Dendritic cell treated with granulocyte-macrophage colony-stimulating factor and Interleukin-4, amounts not matched to agents 40 ng/mL and 50 ng/mL, for 4 days (primary cell): ENCODE data around the gene PLA2G15.

Experiments used
- H3K27ac Mint-ChIP-seq: one replicate; pipeline ENCODE4 v1.8.0; 2022; ENCODE audit warnings: mild to moderate bottlenecking, mixed read lengths
- H3K27me3 Mint-ChIP-seq: one replicate; pipeline ENCODE4 v1.8.0; 2022; ENCODE audit warnings: mild to moderate bottlenecking, mixed read lengths
- H3K36me3 Mint-ChIP-seq: one replicate; pipeline ENCODE4 v1.8.0; 2022; ENCODE audit warnings: low read depth, mixed read lengths
- H3K4me1 Mint-ChIP-seq: one replicate; pipeline ENCODE4 v1.8.0; 2022; ENCODE audit warnings: low read depth, mixed read lengths
- H3K4me3 Mint-ChIP-seq: one replicate; pipeline ENCODE4 v1.8.0; 2022; ENCODE audit warnings: mild to moderate bottlenecking, moderate library complexity, mixed read lengths
- H3K9me3 Mint-ChIP-seq: one replicate; pipeline ENCODE4 v1.8.0; 2022; ENCODE audit warnings: mixed read lengths
- intact Hi-C: fragments of 100-400 bp; cut with micrococcal nuclease; formaldehyde crosslinking; loops from one replicate; pipeline ENCODE4 v1.15.0; 2022

The PLA2G15 gene

DNA sequence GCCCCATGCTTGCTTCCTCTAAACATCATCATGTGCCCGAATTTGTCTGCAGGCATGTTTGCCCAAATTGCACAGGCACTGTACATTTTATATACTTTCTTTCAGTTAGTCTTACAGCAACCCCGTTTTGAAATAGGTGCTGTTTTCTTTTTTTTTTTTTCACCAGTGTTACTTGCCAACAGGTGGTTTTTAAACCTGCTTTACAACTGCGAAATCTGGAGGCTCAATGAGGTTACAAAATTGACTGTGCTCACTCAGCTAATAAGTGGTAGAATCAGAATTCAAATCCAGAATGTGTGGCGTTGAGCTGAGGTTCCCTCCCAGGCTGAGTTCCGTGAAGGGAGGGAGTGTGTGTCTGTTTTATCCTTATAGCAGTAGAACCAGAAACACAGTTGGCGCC is 5.8 kb downstream of the PLA2G15 start:
- Mint-ChIP-seq H3K9me3 (no peaks in the 10 kb centered on the region), H3K4me3 (no peak overlapping the region)

DNA sequence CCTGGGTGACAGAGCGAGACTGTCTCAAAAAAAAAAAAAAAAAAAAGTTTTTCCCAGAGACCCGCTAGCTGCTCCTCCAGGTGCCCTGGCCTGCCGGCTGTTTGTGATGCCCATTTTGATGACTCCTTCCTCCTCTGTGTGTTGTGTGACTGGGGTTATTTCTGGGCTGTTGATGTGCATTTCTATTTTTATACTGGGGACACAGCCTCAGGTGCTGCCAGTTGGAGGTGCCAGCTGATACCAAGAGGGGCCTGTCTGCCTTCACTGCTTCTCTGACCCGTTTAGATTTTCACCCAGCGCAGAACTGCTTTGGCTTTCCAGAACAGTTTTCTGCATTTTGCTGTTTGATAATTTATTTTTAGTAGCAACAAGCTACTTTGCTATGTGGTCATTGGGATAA is 6.7 kb downstream of the PLA2G15 start:
- Mint-ChIP-seq H3K27me3 (no peaks in the 10 kb centered on the region), H3K4me3 (no peak overlapping the region), H3K36me3 (peaks cover 86% of the 10 kb centered on the region), H3K9me3 (no peaks in the 10 kb centered on the region), H3K27ac (no peak overlapping the region), H3K4me1 (peaks cover 47% of the 10 kb centered on the region)
- intact Hi-C loops: no loop called here

More for the DNA sequence above, 5.8 kb downstream of the PLA2G15 start:
- no peak overlapping the region for H3K27ac Mint-ChIP-seq
- intact Hi-C loops: no loop called here
- H3K36me3 Mint-ChIP-seq: peaks cover 77% of the 10 kb centered on the region
- peaks cover 51% of the 10 kb centered on the region for H3K4me1 Mint-ChIP-seq
- no peaks in the 10 kb centered on the region for H3K27me3 Mint-ChIP-seq

DNA sequence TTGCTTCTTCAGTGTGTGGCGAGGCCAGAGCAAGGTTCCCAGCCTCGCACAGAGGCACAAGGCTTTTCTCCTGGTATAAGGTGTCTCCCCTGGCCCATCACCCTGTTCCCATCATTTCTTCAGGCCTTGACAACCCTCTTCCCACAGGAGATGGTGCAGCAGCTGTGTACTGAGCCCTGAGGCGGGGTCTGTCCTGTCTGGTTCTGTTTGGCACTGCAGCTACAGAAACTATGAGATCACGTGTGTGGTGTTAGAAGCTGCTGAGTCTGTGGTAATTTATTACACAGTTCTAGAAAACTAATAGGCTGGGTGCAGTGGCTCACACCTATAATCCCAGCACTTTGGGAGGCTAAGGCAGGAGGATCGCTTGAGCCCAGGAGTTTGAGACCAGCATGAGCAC is 7.2 kb downstream of the PLA2G15 start:
- Mint-ChIP-seq H3K4me1 (peaks cover 45% of the 10 kb centered on the region), H3K9me3 (no peaks in the 10 kb centered on the region), H3K27ac (no peak overlapping the region), H3K36me3 (peaks cover 90% of the 10 kb centered on the region), H3K27me3 (no peaks in the 10 kb centered on the region), H3K4me3 (no peak overlapping the region)
- intact Hi-C loops: no loop called here

DNA sequence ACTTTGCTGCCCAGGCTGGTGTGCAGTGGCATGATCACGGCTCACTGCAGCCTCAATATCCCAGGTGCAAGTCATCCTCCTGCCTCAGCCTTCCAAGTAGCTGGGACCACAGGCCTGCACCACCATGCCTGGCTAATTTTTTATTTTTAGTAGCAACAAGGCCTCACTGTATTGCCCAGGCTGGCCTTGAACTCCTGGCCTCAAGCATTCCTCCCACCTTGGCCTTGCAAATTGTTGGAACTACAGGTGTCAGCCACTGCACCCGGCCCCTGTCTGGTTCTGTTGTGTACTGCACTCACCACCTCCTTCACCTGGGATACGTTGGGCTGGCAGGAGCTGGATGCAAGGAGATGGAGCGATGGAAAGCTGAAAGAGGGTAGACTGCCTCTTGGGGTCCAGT is 8.5 kb downstream of the PLA2G15 start:
- H3K36me3 Mint-ChIP-seq: peaks cover 99% of the 10 kb centered on the region
- no peaks in the 10 kb centered on the region for H3K27me3 Mint-ChIP-seq
- peak overlapping the region; percentile 18 for H3K27ac Mint-ChIP-seq
- peaks cover 45% of the 10 kb centered on the region for H3K4me1 Mint-ChIP-seq
- H3K4me3 Mint-ChIP-seq: no peak overlapping the region
- intact Hi-C loops: no loop called here
- no peaks in the 10 kb centered on the region for H3K9me3 Mint-ChIP-seq

DNA sequence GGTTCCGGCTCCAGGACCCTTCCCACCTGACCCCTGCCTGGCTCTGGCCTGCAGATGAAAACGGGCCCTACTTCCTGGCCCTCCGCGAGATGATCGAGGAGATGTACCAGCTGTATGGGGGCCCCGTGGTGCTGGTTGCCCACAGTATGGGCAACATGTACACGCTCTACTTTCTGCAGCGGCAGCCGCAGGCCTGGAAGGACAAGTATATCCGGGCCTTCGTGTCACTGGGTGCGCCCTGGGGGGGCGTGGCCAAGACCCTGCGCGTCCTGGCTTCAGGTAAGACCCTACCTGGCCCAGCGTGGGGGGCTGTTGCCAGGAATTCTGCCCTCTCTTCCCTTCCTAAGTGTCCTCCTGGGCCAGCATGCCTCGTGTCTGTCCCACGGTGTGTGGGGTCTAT is 10.5 kb downstream of the PLA2G15 start:
- Mint-ChIP-seq H3K27me3 (no peaks in the 10 kb centered on the region), H3K9me3 (no peaks in the 10 kb centered on the region), H3K36me3 (peaks cover 99% of the 10 kb centered on the region), H3K27ac (peak overlapping the region; percentile 55), H3K4me1 (peaks cover 46% of the 10 kb centered on the region), H3K4me3 (no peak overlapping the region)
- intact Hi-C loops: loop anchor here (2.0 kb wide), 1 partner anchor 55 kb away; the partner anchor contains the start of genes PRMT7 and SLC7A6OS

DNA sequence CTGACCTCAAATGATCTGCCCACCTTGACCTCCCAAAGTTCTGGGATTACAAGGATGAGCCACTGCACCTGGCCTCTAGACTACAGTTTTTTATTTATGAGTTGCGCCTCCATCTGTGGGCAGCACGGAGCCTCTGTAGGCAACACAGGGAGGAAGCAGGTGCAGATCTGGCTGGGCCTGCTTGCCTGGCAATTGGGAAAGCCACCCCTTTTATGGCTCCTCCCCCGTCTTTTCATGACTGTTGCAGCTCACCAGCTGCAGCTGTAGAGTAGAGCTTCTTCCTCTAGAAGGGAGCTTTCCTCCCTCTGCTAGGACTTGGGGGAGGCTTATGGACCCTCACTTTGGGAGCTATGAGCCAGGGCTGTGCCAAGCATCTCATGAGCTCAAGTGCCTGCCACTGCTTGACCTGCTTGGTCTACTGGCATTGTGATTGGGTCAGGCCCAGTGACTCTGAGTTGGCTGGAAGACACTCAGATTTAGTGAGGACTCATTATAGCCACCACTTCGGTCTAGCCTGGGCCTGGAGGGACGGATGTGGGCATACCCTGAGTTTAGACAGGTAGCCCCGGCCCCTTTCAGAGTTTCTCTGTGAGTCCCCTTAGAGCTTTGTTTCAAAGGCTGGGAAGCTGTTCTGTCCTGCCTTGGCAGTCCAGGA is 12.2 kb downstream of the PLA2G15 start:
- no peaks in the 10 kb centered on the region for H3K27me3 Mint-ChIP-seq
- H3K4me3 Mint-ChIP-seq: peak overlapping the region; percentile 32
- H3K27ac Mint-ChIP-seq: peak overlapping the region; percentile 81
- intact Hi-C loops: loop anchor here (1.0 to 2.0 kb wide), 2 partner anchors 10 to 53 kb away; partner anchors contain the start of genes PRMT7 and SLC7A6OS
- peaks cover 90% of the 10 kb centered on the region for H3K36me3 Mint-ChIP-seq
- no peaks in the 10 kb centered on the region for H3K9me3 Mint-ChIP-seq
- H3K4me1 Mint-ChIP-seq: peaks cover 39% of the 10 kb centered on the region

DNA sequence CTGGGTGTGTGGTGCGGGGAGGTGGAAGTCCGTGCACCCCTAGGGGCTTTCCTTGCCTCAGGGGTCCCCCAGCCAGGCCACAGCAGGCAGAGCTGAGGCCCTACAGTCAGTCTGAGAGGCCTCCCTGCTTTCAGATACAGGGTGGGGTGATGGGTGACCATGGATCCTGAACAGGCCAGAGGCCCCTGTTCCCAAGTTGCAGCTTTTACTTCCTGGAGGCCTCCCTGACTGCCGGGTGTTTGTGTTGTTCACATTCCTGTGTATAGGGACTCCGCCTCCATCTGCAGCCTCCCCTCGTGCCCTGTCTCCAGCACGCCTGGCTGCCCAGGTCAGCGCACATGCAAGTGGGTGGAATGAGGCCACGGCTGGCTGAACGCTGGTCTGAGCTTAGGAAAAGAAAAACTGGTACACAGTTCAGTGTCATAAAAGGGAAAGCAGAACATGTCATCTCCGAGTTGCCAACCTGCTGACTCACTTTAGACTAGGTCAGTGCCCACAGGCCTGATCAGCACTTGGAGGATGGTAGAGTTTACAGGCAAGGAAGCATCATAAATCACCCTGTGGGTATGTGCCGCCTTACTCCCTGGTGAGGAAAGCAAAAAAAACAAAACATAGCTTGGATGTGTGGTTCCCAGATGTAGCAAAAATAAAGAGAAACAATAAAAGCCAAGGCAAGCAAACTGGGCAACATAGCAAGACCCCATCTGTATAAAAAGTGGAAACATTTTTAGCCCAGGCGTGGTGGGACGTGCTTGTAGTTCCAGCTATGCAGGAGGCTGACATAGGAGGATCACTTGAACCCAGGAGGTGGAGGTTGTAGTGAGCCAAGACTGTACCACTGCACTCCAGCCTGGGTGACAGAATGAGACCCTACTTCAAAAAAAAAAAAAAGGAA is 13.0 kb downstream of the PLA2G15 start:
- Mint-ChIP-seq H3K9me3 (no peaks in the 10 kb centered on the region), H3K27ac (peak overlapping the region; percentile 81), H3K27me3 (no peaks in the 10 kb centered on the region), H3K4me3 (peak overlapping the region; percentile 32), H3K36me3 (peaks cover 83% of the 10 kb centered on the region), H3K4me1 (peaks cover 40% of the 10 kb centered on the region)
- intact Hi-C loops: loop anchor here (1.0 to 2.0 kb wide), 2 partner anchors 11 to 53 kb away; partner anchors contain the start of genes PRMT7 and SLC7A6OS

DNA sequence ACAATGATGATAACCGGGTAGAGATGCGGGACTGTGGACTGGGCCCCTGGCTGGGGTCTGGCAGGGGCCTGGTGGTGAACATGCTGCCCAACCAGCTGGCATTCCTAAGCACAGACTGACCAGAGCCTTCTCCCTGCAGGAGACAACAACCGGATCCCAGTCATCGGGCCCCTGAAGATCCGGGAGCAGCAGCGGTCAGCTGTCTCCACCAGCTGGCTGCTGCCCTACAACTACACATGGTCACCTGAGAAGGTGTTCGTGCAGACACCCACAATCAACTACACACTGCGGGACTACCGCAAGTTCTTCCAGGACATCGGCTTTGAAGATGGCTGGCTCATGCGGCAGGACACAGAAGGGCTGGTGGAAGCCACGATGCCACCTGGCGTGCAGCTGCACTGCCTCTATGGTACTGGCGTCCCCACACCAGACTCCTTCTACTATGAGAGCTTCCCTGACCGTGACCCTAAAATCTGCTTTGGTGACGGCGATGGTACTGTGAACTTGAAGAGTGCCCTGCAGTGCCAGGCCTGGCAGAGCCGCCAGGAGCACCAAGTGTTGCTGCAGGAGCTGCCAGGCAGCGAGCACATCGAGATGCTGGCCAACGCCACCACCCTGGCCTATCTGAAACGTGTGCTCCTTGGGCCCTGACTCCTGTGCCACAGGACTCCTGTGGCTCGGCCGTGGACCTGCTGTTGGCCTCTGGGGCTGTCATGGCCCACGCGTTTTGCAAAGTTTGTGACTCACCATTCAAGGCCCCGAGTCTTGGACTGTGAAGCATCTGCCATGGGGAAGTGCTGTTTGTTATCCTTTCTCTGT is 14.0 kb downstream of the PLA2G15 start:
- Mint-ChIP-seq H3K9me3 (no peaks in the 10 kb centered on the region), H3K36me3 (peaks cover 78% of the 10 kb centered on the region), H3K27me3 (no peaks in the 10 kb centered on the region), H3K4me3 (no peak overlapping the region), H3K27ac (peak overlapping the region; percentile 81), H3K4me1 (peaks cover 50% of the 10 kb centered on the region)
- intact Hi-C loops: no loop called here

DNA sequence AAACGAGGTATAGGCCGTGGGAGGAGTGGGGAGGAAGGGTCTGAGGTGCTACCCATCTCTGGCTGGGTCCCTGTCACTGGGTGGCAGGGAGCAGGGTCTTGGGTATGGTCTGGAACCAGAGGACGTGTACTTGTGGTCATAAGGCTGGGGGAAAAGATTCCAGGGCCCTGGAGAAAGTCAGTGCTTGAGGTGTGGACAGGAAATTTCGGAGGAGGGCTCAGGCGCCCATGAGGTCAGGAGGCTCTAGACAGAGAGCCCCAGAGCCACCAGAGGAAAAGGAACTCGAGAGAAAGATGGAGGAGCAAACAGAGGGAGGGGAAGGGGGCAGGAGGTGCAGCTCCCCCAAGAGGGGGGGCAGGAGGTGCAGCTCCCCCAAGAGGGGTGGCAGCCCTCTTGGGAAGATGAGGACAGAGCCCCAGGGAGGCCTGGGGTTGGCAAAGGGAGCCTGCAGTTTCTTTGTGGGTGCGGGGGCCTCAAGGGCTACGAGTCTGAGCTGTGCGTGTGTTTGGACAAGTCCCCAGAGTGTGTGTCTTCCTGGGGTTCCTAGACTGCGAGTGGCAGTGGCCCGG is 18.5 kb downstream of the PLA2G15 start:
- peaks cover 57% of the 10 kb centered on the region for H3K36me3 Mint-ChIP-seq
- H3K4me3 Mint-ChIP-seq: peak overlapping the region; percentile 93

DNA sequence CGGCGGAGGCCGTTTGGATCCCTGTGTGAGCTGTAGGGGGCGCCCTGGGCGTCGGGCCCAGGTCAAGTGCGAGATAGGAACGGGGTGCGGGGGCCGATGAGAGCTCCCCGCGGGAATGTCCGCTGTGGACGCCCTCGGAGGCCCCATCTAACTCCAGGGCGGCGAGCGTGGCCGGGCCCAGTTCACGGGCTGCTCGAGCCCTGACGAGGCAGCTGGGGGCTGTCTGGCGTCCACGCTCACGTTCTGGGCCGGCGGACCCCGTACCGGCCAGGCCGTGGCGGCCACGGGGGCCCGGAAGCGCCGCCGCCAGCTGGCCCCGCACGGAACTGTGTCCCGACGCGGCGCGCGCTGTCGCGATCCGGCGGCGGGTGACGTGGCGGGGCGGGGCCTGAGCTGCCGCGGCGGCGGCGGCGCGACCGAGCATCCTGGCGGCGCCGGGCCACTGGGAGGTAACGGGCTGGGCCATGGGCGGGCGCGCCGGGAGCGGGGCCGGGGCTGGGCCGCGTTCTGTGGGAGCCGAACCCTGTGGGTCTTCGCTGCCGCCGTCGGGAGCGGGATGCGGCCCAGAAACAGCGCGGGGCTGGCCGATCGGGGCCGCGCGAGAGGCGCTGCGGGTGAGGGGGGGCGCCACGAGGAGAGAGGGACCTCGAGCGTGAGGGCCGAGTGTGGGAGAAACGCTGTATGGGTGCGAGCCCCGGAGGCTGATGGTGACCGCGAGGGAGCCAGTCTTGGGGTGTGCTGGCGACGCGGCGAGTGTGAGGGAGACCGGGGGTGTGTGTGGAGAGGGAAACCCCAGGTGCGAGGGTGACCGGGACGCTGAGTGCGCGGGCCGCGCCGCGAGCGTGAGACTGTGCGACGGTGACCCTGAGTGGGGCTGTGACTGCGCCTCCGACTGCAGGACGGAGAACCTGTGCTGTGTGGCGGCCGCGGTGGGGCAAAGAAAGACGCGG is 19.2 kb downstream of the PLA2G15 start, which contains the start of gene SLC7A6:
Gene SLC7A6 (plus strand): TSS at position 399 of the 950 bp plus-strand sequence. CDS start 10,201 bp downstream, outside the sequence.
- Mint-ChIP-seq H3K9me3 (no peaks in the 10 kb centered on the region), H3K27ac (peak within 1 kb of the TSS; percentile 92), H3K4me3 (peak within 1 kb of the TSS; percentile 93), H3K27me3 (no peaks in the 10 kb centered on the region), H3K4me1 (peaks cover 41% of the 10 kb centered on the region), H3K36me3 (peaks cover 57% of the 10 kb centered on the region)
- intact Hi-C loops: loop anchor here (1.0 to 10.0 kb wide), 2 partner anchors 46 to 250 kb away; partner anchors contain the start of gene SLC7A6OS

More for the DNA sequence above, 18.5 kb downstream of the PLA2G15 start:
- Mint-ChIP-seq H3K27ac (peak overlapping the region; percentile 92), H3K27me3 (no peaks in the 10 kb centered on the region), H3K4me1 (peaks cover 49% of the 10 kb centered on the region), H3K9me3 (no peaks in the 10 kb centered on the region)
- intact Hi-C loops: loop anchor here (10.0 kb wide), 1 partner anchor 251 kb away; no protein-coding TSS in a partner anchor

DNA sequence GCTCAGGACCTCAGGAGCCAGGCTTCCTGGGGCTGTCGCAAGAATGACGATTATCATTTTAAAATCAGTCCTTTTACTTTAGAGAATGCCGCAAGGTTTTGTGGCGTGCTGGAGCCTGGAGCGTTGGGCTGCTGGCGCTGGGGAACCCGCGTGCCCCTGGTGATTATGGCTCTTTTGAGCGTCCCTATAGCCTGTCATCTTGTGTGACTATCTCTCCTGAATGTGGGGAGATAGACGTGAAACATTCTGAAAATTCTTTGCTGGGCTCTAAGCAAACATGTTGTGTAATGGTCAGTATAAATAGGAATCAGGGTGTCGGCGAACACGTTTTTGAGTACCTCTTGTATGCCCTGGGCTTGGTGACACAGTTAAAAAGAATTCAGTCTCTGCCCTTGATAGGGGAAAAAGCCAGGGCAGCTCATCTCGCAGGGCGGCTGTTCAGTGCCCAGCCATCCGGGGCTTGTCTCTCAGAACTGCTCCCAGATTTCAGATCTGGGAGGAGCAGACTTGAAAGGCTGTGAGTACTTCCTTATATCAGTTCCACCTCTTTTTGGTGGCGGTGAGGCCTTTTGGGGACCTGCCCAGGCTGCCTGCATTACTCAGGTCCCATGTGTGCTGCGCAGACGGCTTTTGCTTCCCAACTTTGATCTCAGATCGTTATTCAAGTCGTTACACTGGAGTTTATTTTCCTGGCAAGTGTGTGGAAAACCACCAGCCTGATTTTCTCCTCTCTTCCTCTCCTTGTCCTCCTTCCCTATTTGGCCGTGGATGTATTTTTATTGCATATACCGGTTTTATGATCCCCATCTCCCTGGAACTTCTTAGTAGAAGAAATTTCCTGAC is 20.1 kb downstream of the PLA2G15 start:
- Mint-ChIP-seq H3K36me3 (peaks cover 55% of the 10 kb centered on the region), H3K4me1 (peaks cover 32% of the 10 kb centered on the region), H3K27ac (peak overlapping the region; percentile 92), H3K27me3 (no peaks in the 10 kb centered on the region), H3K4me3 (peak overlapping the region; percentile 93), H3K9me3 (no peaks in the 10 kb centered on the region)
- intact Hi-C loops: loop anchor here (1.0 to 10.0 kb wide), 2 partner anchors 45 to 250 kb away; partner anchors contain the start of gene SLC7A6OS
